IPS-NIHi7 (cell line): ENCODE results near the gene RIPOR1.
A peak's percentile ranks its signal among the peaks of the same experiment; 100 is the strongest.
"Not testable (repeated sequence)": the region's sequence is repeated elsewhere in the genome, so short reads cannot be mapped to it uniquely, and the experiment has no call there.

Source experiments
- DNase-seq: peaks from one replicate; pipeline ENCODE4 v3.0.0; 2012; ENCODE audit warnings: mixed read lengths; ENCODE audit errors: extremely low spot score

Gene RIPOR1

GRCh38 chr16:67528222-67528869 is at the start of gene RIPOR1:
Gene RIPOR1, plus strand, starts transcription at chr16:67528829. Its CDS starts 9,618 bp downstream, at chr16:67538447.
- peak; percentile 60 for DNase-seq

- peak; percentile 100 for DNase-seq
These were observed 47.6 kb upstream of the RIPOR1 start, which contains the start of gene ATP6V0D1 for GRCh38 chr16:67480833-67481560. Gene ATP6V0D1, minus strand, starts transcription at chr16:67481157. Its CDS starts 71 bp downstream, at chr16:67481086.

GRCh38 chr16:67481561-67482232 is 46.9 kb upstream of the RIPOR1 start:
- no peak for DNase-seq

GRCh38 chr16:67482233-67482924 is 46.2 kb upstream of the RIPOR1 start:
- DNase-seq, result no peak

- no peak for DNase-seq
These were observed 45.5 kb upstream of the RIPOR1 start, which contains the start of gene AGRP for GRCh38 chr16:67483150-67483549. Gene AGRP, minus strand, starts transcription at chr16:67483547. Its CDS starts 149 bp downstream, at chr16:67483398.

GRCh38 chr16:67483731-67484525 is 44.7 kb upstream of the RIPOR1 start:
- no peak for DNase-seq

GRCh38 chr16:67486805-67487204 is 41.8 kb upstream of the RIPOR1 start:
- no peak for DNase-seq

GRCh38 chr16:67487561-67487960 is 41.1 kb upstream of the RIPOR1 start:
- DNase-seq, result not testable (repeated sequence)

- no peak for DNase-seq
These were observed 39.1 kb upstream of the RIPOR1 start for GRCh38 chr16:67489401-67490083.

- DNase-seq, result no peak
These were observed 38.1 kb upstream of the RIPOR1 start for GRCh38 chr16:67490335-67491096.

GRCh38 chr16:67499106-67499505 is 29.5 kb upstream of the RIPOR1 start:
- DNase-seq, result no peak

- no peak for DNase-seq
These were observed 24.3 kb upstream of the RIPOR1 start for GRCh38 chr16:67504031-67505021.

- DNase-seq, result no peak
These were observed 22.2 kb upstream of the RIPOR1 start for GRCh38 chr16:67506468-67506867.

GRCh38 chr16:67509016-67509415 is 19.6 kb upstream of the RIPOR1 start:
- DNase-seq, result no peak

- DNase-seq, result not testable (repeated sequence)
These were observed 14.7 kb upstream of the RIPOR1 start for GRCh38 chr16:67513892-67514291.

- peak; percentile 63 for DNase-seq
These were observed 14.2 kb upstream of the RIPOR1 start for GRCh38 chr16:67514382-67514828.

GRCh38 chr16:67516296-67517154 is 12.1 kb upstream of the RIPOR1 start:
- no peak for DNase-seq

GRCh38 chr16:67517155-67517445 is 11.5 kb upstream of the RIPOR1 start:
- no peak for DNase-seq
